SU-DHL-6 (cell line): ENCODE results near the gene CMKLR1.

ENCODE experiments used
- H2AFZ ChIP-seq: fragments of 200-600 bp; sonication (generic); 2 replicates; pipeline ENCODE4 v1.6.1; 2014; ENCODE audit warnings: low read depth, mild to moderate bottlenecking, moderate library complexity, mixed read lengths, antibody characterized with exemption, low read length; ENCODE audit not compliant: severe bottlenecking
- H3F3A ChIP-seq: fragments of 200-600 bp; shearing (Covaris generic); 2 replicates; pipeline ENCODE4 v1.6.0; 2016; ENCODE audit warnings: antibody characterized with exemption, mild to moderate bottlenecking; ENCODE audit not compliant: insufficient read depth
- H3K27ac ChIP-seq: fragments of 200-600 bp; sonication (generic); 2 replicates; pipeline ENCODE4 v1.5.1; 2016; ENCODE audit warnings: low read depth, mild to moderate bottlenecking, low read length, moderate library complexity, mixed read lengths
- H3K27me3 ChIP-seq: fragments of 200-600 bp; sonication (generic), shearing (Covaris generic); 2 replicates; pipeline ENCODE4 v1.6.0; 2014; ENCODE audit warnings: mild to moderate bottlenecking, low read length
- H3K36me3 ChIP-seq: fragments of 200-600 bp; sonication (generic); 2 replicates; pipeline ENCODE4 v1.6.1; 2014; ENCODE audit warnings: mild to moderate bottlenecking, low read length, mixed read lengths
- H3K4me2 ChIP-seq: fragments of 300-600, 200-600 bp; shearing (Covaris generic), sonication (generic); 2 replicates; pipeline ENCODE4 v1.6.0; 2014; ENCODE audit warnings: low read length, low read depth, mild to moderate bottlenecking; ENCODE audit not compliant: poor library complexity, severe bottlenecking
- H3K4me3 ChIP-seq: fragments of 200-600 bp; sonication (generic); 2 replicates; pipeline ENCODE4 v1.5.1; 2014; ENCODE audit warnings: antibody characterized with exemption, low read length, mild to moderate bottlenecking, mixed read lengths; ENCODE audit not compliant: insufficient read depth, poor library complexity, severe bottlenecking
- H3K79me2 ChIP-seq: fragments of 200-600 bp; sonication (generic); 2 replicates; pipeline ENCODE4 v1.6.1; 2014; ENCODE audit warnings: mild to moderate bottlenecking, low read length, moderate library complexity; ENCODE audit not compliant: insufficient read depth
- H3K9ac ChIP-seq: fragments of 200-600 bp; sonication (generic); 2 replicates; pipeline ENCODE4 v1.7.0; 2014; ENCODE audit warnings: mild to moderate bottlenecking, low read length
- H3K9me2 ChIP-seq: fragments of 200-600 bp; sonication (generic); replicated peaks from 2 replicates; pipeline ENCODE4 v1.6.1; 2014; ENCODE audit warnings: low read length; ENCODE audit not compliant: insufficient read depth
- H3K9me3 ChIP-seq: fragments of 200-600 bp; sonication (generic); 2 replicates; pipeline ENCODE4 v1.6.1; 2014; ENCODE audit warnings: low read length, mixed read lengths; ENCODE audit not compliant: insufficient read depth
- H4K20me1 ChIP-seq: fragments of 200-600 bp; sonication (generic); 2 replicates; pipeline ENCODE4 v1.6.1; 2014; ENCODE audit warnings: low read depth, mild to moderate bottlenecking, antibody characterized with exemption, low read length, moderate library complexity, mixed read lengths
- EZH2phosphoT487 ChIP-seq: fragments of 200-600 bp; sonication (generic), shearing (Covaris generic); conservative IDR thresholded peaks from 2 replicates; pipeline ENCODE4 v1.6.1; 2018; ENCODE audit warnings: mild to moderate bottlenecking, antibody characterized with exemption, low read length, moderate library complexity, mixed read lengths
- TF ChIP-seq, protein P1 (sequence below): fragments of 200-600 bp; sonication (generic); IDR thresholded peaks from one replicate; pipeline ENCODE4 v1.5.1; 2017; ENCODE audit warnings: antibody characterized with exemption, mild to moderate bottlenecking, low read length, moderate library complexity; ENCODE audit not compliant: insufficient read depth, poor library complexity, severe bottlenecking

The CMKLR1 gene

GRCh38 chr12:108248011-108248410 lies 91.1 kb downstream of the CMKLR1 start:
- H3F3A ChIP-seq = no peaks in the 10 kb centered on the region
- no peaks in the 10 kb centered on the region for H3K79me2 ChIP-seq
- H3K9ac ChIP-seq = no peak overlapping the region
- H3K9me3 ChIP-seq = no peaks in the 10 kb centered on the region
- H3K27ac ChIP-seq = no peak overlapping the region
- no peak overlapping the region for H2AFZ ChIP-seq
- TF ChIP-seq, protein P1, sequence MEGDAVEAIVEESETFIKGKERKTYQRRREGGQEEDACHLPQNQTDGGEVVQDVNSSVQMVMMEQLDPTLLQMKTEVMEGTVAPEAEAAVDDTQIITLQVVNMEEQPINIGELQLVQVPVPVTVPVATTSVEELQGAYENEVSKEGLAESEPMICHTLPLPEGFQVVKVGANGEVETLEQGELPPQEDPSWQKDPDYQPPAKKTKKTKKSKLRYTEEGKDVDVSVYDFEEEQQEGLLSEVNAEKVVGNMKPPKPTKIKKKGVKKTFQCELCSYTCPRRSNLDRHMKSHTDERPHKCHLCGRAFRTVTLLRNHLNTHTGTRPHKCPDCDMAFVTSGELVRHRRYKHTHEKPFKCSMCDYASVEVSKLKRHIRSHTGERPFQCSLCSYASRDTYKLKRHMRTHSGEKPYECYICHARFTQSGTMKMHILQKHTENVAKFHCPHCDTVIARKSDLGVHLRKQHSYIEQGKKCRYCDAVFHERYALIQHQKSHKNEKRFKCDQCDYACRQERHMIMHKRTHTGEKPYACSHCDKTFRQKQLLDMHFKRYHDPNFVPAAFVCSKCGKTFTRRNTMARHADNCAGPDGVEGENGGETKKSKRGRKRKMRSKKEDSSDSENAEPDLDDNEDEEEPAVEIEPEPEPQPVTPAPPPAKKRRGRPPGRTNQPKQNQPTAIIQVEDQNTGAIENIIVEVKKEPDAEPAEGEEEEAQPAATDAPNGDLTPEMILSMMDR = no peak
- TF ChIP-seq EZH2phosphoT487 = no peak
- H3K4me3 ChIP-seq = no peak overlapping the region
- no peaks in the 10 kb centered on the region for H3K9me2 ChIP-seq
- H4K20me1 ChIP-seq = no peaks in the 10 kb centered on the region
- H3K36me3 ChIP-seq = no peaks in the 10 kb centered on the region
- H3K27me3 ChIP-seq = no peaks in the 10 kb centered on the region
- no peak overlapping the region for H3K4me2 ChIP-seq

DNA sequence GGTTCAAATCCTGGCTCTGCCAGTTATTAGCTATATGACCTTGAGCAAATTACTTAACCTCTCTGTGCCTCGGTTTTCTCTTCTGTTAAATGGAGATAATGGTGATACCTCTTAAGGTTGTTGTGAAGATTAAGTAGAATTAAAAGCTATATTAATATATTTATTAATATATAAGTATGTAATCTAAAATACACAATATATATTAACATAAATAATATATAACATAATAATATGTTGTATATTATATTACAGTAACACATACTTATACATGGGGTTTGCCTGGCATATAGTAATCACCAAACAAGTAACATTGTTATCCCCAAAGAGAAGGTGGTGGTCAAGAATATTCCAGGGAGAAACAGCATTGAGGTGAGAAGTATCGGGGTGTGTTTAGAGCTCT lies 92.0 kb downstream of the CMKLR1 start:
- Histone ChIP-seq H3F3A (no peaks in the 10 kb centered on the region), H3K9ac (no peak overlapping the region), H2AFZ (no peak overlapping the region), H3K4me2 (no peak overlapping the region), H4K20me1 (no peaks in the 10 kb centered on the region), H3K9me3 (no peaks in the 10 kb centered on the region), H3K27ac (no peak overlapping the region), H3K9me2 (no peaks in the 10 kb centered on the region), H3K79me2 (no peaks in the 10 kb centered on the region), H3K4me3 (no peak overlapping the region), H3K27me3 (no peaks in the 10 kb centered on the region), H3K36me3 (no peaks in the 10 kb centered on the region)
- TF ChIP-seq EZH2phosphoT487 = no peak
- TF ChIP-seq, protein P1 = no peak

DNA sequence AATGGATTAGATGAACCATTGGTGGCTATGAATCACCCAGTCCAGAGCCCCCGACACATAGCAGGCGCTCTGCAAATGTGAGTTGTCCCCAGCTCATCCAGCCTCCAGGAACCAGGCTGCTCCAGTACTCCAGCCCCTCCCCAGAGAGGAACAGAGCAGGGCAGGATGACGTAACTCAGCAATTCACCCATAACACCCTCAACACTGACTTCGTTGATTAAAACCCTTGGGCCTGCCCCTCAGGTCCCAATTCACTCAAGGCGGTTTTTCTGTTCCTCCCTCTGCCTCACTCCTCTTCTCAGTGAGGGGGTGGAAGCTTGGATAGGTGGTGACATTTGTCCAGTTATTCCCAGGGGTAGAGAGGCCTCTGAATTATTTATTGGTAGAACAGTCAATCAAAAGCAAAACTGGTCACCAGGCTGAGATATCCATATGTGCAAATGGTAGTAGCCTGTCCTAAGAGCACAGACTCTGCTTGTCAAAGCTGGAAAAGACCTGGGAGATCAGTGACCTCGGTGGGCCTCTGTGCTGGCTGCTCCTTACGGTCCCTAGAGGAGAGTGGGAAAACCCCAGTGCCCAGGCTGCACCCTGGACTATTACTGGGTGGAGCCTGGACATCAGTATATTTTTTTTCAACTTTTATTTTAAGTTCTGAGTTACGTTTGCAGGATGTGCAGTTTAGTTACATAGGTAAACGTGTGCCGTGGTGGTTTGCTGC lies 97.0 kb downstream of the CMKLR1 start:
- no peak overlapping the region for H3K4me2 ChIP-seq
- H3K79me2 ChIP-seq = no peaks in the 10 kb centered on the region
- no peak overlapping the region for H3K9ac ChIP-seq
- no peak overlapping the region for H3K4me3 ChIP-seq
- no peaks in the 10 kb centered on the region for H4K20me1 ChIP-seq
- H3K27me3 ChIP-seq = no peaks in the 10 kb centered on the region
- no peak overlapping the region for H2AFZ ChIP-seq
- no peaks in the 10 kb centered on the region for H3K36me3 ChIP-seq
- no peaks in the 10 kb centered on the region for H3F3A ChIP-seq
- no peaks in the 10 kb centered on the region for H3K9me2 ChIP-seq
- TF ChIP-seq EZH2phosphoT487 = no peak
- TF ChIP-seq, protein P1 = no peak
- H3K9me3 ChIP-seq = no peaks in the 10 kb centered on the region
- H3K27ac ChIP-seq = no peak overlapping the region
